Right cardiac atrium (tissue), 5 donors: ENCODE results near the gene PNLIPRP2. TPM values are rescaled to one million over a fixed set of nuclear protein-coding genes. Genes with fewer than 3 reads are reported as not detected.

Experiments used
- ATAC-seq, 2 donors: fragments of 200-7000 bp; cut with Tn5 transposase; one replicate each; pipeline versions ENCODE4 v1.8.0 to v1.9.1; 2020; ENCODE audit warnings: moderate library complexity in 2 of 2, mild to moderate bottlenecking in 1 of 2
- DNase-seq, 3 donors: peaks; one replicate each; pipeline ENCODE4 v3.0.0-alpha.2; 2020
- H3K27ac ChIP-seq: one replicate; pipeline ENCODE4 v1.5.1; 2013; ENCODE audit warnings: mild to moderate bottlenecking, low read length, control low read depth, moderate library complexity
- H3K27me3 ChIP-seq: one replicate; pipeline ENCODE4 v1.6.1; 2013; ENCODE audit not compliant: control insufficient read depth, insufficient read depth
- H3K4me1 ChIP-seq: one replicate; pipeline ENCODE4 v1.6.1; 2013; ENCODE audit warnings: low read length; ENCODE audit not compliant: control insufficient read depth, insufficient read depth
- H3K4me3 ChIP-seq: one replicate; pipeline ENCODE4 v1.5.1; 2013; ENCODE audit warnings: low read length, control low read depth
- H3K9me3 ChIP-seq: one replicate; pipeline ENCODE4 v1.6.1; 2013; ENCODE audit warnings: low read length; ENCODE audit not compliant: control insufficient read depth
- WGBS: extraction: QIAGEN DNeasy Blood & Tissue Kit; methylation state at CpG from one replicate; pipeline ENCODE4 v1.1.7; 2013; 5-methylcytosine and 5-hydroxymethylcytosine counted together
- intact Hi-C, 4 donors: fragments of 100-400 bp; cut with DNase I; formaldehyde crosslinking; loops; one replicate each; pipeline versions ENCODE4 v1.11.0 to v1.14.0; 2022 to 2023
- long read RNA-seq, 4 donors: library from polyadenylated mRNA; unstranded; transcript quantifications; one replicate each; pipeline ENCODE4 v2.0.0, GENCODE V29; 2020 to 2021
- polyA plus RNA-seq: library from polyadenylated mRNA; stranded (reverse); fragments of 200-250 nt; gene quantifications from one replicate; pipeline ENCODE4 v1.2.3, GENCODE V29; 2013
- total RNA-seq, 4 donors: library from RNA; stranded (reverse); fragmentation: NEBNext Ultra II Directional; extraction: Animal tissue kit (Norgen Biotek cat#: 25700); gene quantifications; one replicate each; pipeline ENCODE4 v1.2.1, GENCODE V29; 2021
- donor health status: healthy with polysubstance abuse.
- donor health status: DM: no; HTN: yes; CAD: no.
- donor health status: DM: no; HTN: no; CAD: no.
- donor health status: DM: no; HTN: yes; CAD: no; lungs with severe emphysema.
- donor health status: DM: yes; HTN: yes; CAD: no.

Gene PNLIPRP2
- total RNA-seq = not detected
- not detected for polyA plus RNA-seq
- long read RNA-seq, donor 1 = 0 reads
- long read RNA-seq, donor 2 = 0 reads
- long read RNA-seq, donor 3, partial matches to known transcripts = 0 of 1 reads
- long read RNA-seq, donor 3, other reads (novel, unspliced or antisense) = 0 of 1 reads
- long read RNA-seq, donor 4 = 0 reads

DNA sequence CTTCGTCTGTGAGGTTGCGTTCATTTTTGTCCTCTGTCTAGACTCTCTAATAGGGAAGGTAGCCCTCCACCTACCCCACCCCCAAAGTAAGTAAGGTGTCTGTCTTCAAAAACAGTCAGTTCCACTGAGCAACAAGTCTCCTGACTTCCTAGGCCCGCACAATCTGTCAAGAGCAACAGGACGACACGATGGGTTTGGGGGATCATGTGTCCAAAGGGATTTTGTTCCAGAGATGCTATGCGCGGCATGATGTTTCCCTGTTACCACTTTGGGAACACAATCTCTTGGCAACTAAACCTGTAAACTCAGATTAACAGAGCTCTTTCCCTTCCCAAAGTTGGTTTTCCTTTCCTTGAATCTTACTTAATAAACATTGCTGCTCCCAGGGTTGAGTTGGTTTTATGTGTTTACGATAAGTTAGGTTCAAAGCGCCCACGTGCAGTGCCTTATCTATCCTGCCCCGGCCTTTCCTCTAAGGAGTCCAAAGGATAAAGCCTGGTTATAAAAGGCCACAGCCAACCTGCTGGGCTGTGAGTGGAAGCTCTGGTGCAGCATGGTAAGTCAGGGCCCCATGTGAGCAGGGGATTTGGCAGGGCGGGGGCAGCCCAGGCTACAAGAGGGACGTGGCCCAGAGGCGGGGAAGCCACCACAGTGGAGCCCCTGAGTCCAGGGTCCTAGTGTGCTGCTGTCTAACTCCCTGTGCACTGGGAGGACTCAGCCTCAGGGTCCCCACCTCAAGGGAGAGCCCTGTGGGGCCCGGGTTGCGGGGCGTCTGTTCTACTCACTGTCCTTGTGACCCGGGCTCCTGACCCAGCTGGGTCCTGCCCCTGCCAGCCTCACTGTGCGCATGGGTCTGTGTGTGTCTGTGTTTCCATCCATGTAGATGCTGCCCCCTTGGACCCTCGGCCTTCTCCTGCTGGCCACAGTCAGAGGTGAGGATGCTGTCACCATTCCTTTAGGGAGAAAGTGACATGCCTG, at the start of gene PNLIPRP2:
Gene PNLIPRP2 (plus strand): TSS at position 531 of the 978 bp plus-strand sequence.
- Histone ChIP-seq H3K9me3 (no peaks in the 10 kb centered on the region), H3K4me3 (no peak within 1 kb of the TSS), H3K27me3 (no peaks in the 10 kb centered on the region), H3K4me1 (no peaks in the 10 kb centered on the region), H3K27ac (no peak within 1 kb of the TSS)
- intact Hi-C loops = no loop called here
- WGBS = 69% methylated on average over 20 of the region's 20 CpGs
- DNase-seq (peak in 1 of 3 donors; percentile 41), ATAC-seq (peak in 1 of 2 donors; percentile 29)

DNA sequence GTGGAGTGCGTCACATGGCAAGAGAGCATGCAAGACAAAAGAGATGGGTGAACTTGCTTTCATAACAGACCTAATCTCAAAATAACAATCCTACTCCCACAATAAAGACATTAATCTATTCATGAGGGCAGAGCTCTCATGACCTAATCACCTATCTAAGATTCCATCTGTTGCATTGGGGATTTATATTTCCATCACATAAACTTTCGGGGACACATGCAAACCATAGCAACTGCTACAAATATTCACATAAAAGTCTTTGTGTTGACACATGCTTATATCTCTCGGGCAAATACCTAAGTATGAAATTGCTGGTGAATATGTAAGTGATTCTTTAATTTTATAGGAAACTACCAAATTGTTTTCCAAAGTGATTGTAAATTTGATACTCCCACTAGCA, 46.0 kb upstream of the PNLIPRP2 start:
- Histone ChIP-seq H3K4me3 (no peak overlapping the region), H3K4me1 (no peaks in the 10 kb centered on the region), H3K9me3 (no peaks in the 10 kb centered on the region), H3K27ac (no peak overlapping the region), H3K27me3 (no peaks in the 10 kb centered on the region)
- 81% methylated on average over 3 of the region's 3 CpGs for WGBS
- DNase-seq = no peak
- intact Hi-C loops = no loop called here
- ATAC-seq = no peak

DNA sequence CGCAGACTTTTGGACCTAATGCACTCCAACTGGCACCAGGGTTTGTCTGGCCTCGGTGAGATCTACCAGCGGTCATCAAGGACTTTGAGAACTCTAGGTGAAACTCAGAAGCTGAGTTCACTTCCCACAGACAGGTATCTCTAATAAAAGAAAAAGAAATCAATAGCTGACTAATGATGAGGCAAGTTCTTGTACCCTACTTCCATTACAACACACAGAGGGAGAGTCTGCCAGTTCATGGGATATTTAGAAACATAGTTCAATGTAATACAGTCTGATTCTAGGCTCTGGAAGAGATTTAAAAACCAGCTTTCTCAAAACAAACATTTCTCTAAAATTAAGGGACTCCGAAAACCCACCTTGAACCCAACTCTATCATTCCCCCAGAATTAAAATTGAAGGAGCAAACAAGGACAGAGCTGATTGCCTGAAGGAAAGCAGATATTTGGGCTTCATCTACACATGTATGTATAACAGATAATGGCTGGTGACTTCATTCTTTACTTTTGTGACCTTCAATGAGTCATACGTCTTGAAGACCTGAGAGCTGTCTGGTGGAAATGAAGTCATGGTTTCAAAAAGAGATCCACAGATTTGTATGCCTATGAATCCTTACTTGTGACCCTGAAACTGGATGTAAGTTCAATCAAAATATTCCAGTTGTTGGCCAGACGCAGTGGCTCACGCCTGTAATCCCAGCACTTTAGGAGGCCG, 32.7 kb upstream of the PNLIPRP2 start:
- DNase-seq (no peak), ATAC-seq (no peak)
- Histone ChIP-seq H3K4me1 (no peaks in the 10 kb centered on the region), H3K27me3 (no peaks in the 10 kb centered on the region), H3K4me3 (no peak overlapping the region), H3K9me3 (no peaks in the 10 kb centered on the region), H3K27ac (no peak overlapping the region)
- WGBS = 81% methylated on average over 8 of the region's 8 CpGs
- intact Hi-C loops = no loop called here

DNA sequence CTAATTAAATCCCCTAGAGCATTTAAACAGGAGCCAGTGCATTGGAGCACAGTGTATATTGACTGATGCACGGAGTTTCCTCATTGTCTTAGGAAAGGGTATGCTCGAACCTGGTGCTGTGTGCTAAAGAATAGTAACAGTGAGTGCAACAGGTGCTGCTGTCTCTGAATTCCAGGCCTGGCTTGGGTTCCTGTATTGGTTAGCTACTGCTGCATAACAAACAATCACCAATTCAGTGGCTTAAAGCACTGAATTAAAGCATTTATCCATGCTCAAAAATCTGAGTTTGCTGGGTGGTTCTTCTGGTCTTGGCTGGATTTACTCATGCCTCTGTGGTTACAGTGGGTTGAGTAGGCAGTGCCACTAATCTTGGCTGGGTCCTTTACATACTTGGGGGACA, 31.8 kb upstream of the PNLIPRP2 start:
- 84% methylated on average over 2 of the region's 2 CpGs for WGBS
- Histone ChIP-seq H3K4me3 (no peak overlapping the region), H3K9me3 (no peaks in the 10 kb centered on the region), H3K27me3 (no peaks in the 10 kb centered on the region), H3K27ac (no peak overlapping the region), H3K4me1 (no peaks in the 10 kb centered on the region)
- intact Hi-C loops = no loop called here
- DNase-seq (no peak), ATAC-seq (no peak)

DNA sequence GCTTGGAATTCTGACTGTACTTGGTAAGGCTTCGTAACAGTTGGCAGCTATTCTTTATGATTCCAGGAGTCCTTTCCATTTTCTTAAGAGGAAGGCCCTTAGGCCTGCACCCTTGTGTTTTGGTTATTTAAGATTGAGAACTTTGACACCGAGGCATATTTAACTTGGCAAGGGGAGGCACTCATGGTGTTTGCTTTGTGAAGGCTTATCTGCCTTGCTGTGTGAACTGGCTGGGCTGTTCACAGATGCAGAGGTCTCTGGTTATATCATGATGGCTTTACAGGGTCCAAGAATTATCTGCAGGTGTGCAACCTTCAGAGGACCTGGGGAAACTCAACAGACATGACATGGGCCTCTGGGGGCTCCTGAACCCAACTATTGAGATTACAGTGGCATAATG, 30.8 kb upstream of the PNLIPRP2 start:
- intact Hi-C loops = no loop called here

DNA sequence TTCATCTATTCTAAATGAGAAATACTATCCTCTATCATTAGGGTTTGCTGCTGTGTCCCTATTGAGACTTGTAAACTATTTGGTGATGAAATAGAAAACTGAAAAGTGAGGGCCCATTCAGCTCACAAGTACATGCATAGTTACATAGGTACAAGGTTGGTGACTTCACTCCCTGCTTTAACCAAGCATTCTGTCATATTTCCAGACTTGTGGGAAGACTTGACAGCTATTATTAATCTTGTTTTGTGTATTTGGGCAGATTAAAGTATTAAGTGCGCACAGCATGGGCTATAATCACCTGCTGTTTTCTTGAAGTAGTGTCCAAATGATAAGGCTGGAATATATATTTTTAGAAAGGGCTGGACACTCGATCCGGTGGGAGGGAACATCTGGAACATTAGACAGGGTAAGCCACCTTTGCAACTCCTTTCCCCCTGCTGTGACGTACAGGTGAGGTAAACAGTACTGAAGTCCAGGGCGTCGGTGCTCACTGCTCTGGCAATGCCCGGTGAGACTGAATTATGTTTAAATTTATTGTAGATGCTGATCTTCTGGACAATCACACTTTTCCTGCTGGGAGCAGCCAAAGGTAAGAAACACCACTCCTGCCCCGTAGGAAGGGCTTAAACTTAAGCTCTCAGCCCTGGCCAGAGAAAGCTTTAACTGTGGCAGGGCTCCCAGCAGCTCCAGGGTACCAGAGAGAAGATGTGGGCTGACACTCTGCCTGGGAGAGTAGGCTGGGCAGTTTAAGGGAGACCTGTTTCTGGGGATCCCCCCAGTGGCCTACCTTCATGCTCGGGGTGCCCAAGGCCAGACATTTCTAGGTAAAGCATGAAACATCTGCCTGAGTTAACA, 29.9 kb upstream of the PNLIPRP2 start, which contains the start of gene PNLIPRP1:
Gene PNLIPRP1 (plus strand): TSS at position 370 of the 855 bp plus-strand sequence. CDS start 171 bp downstream, at position 541.
- no peaks in the 10 kb centered on the region for H3K4me1 ChIP-seq
- intact Hi-C loops = no loop called here
- DNase-seq = no peak
- ATAC-seq = no peak
- 70% methylated on average over 9 of the region's 9 CpGs for WGBS
- no peak within 1 kb of the TSS for H3K4me3 ChIP-seq
- no peaks in the 10 kb centered on the region for H3K27me3 ChIP-seq
- H3K27ac ChIP-seq = no peak within 1 kb of the TSS
- H3K9me3 ChIP-seq = no peaks in the 10 kb centered on the region

More for the DNA sequence above, 30.8 kb upstream of the PNLIPRP2 start:
- H3K27ac ChIP-seq = no peak overlapping the region
- H3K4me3 ChIP-seq = no peak overlapping the region
- no peaks in the 10 kb centered on the region for H3K27me3 ChIP-seq
- H3K4me1 ChIP-seq = no peaks in the 10 kb centered on the region
- WGBS = 59% methylated on average over 2 of the region's 2 CpGs
- ATAC-seq (no peak), DNase-seq (no peak)
- H3K9me3 ChIP-seq = no peaks in the 10 kb centered on the region

DNA sequence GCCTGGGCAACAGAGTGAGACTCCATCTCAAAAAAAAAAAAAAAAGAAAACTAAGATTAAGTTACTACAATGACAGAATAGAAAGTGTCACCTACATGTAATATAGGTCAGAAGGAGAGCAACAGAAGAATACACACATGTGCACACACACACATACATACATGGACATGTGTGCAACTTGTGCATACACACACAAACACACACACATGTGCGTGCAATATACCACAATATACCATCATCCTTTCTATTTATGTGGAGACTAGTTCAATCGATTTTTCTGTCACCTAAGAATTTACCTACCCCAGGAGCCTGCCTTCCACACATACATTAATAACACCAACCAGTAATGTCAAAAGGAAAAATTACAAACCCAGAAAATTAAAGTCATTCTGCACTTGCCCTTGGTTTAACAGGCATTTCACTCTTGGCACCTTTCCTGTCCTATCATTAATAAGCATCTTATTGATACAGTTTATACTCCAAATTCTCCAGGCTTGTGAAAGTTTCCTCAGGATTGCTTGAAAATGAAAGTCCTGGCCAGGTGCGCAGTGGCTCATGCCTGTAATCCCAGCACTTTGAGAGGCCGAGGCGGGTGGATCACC, 27.5 kb upstream of the PNLIPRP2 start:
- Histone ChIP-seq H3K27ac (no peak overlapping the region), H3K27me3 (no peaks in the 10 kb centered on the region), H3K9me3 (no peaks in the 10 kb centered on the region), H3K4me3 (no peak overlapping the region), H3K4me1 (no peaks in the 10 kb centered on the region)
- 89% methylated on average over 5 of the region's 5 CpGs for WGBS
- intact Hi-C loops = no loop called here
- DNase-seq (no peak), ATAC-seq (no peak)

DNA sequence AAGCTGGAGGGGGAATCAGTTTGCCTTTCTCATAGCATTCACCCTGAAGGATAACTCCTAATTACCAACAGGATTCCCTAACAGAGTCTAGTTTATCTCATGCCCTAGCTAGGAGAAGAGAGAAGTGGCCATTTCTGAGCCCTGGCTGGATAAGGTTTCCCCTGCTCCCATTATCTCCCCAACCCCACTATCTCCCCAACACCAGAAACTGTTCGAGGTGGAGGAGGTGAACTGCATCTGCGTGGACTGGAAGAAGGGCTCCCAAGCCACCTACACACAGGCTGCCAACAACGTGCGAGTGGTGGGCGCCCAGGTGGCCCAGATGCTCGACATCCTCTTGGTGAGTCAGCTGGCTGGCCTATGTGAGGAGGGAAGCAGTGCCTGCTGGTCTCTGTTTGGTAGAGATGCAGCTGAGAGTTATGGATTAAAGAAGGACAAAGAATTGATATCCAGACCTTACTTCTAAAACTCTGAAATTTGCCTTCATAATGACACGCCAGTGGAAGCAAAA, 26.2 kb upstream of the PNLIPRP2 start:
- intact Hi-C loops = no loop called here
- no peak overlapping the region for H3K4me3 ChIP-seq
- H3K27ac ChIP-seq = no peak overlapping the region
- ATAC-seq = no peak
- 66% methylated on average over 7 of the region's 7 CpGs for WGBS
- no peak for DNase-seq
- no peaks in the 10 kb centered on the region for H3K4me1 ChIP-seq
- H3K9me3 ChIP-seq = no peaks in the 10 kb centered on the region
- no peaks in the 10 kb centered on the region for H3K27me3 ChIP-seq

DNA sequence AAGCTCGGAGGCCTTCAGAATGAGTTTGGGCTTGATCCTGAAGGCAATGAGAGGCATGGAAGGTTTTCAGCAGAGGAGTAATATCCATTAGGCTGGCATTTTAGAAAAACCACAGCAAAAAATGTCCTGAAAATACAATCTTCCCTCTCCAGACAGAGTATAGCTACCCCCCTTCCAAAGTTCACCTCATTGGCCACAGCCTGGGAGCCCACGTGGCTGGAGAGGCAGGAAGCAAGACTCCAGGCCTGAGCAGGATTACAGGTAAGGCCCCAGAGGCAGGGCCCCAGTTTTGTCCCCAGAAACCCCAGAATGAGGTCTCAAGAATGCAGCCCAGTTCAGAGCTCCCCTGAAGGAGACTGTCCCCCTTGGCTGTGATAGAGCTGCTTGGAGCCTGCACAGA, 24.7 kb upstream of the PNLIPRP2 start:
- 79% methylated on average over 2 of the region's 2 CpGs for WGBS
- no peaks in the 10 kb centered on the region for H3K27me3 ChIP-seq
- ATAC-seq = no peak
- intact Hi-C loops = no loop called here
- H3K9me3 ChIP-seq = no peaks in the 10 kb centered on the region
- H3K4me1 ChIP-seq = no peaks in the 10 kb centered on the region
- no peak overlapping the region for H3K4me3 ChIP-seq
- DNase-seq = no peak
- no peak overlapping the region for H3K27ac ChIP-seq

DNA sequence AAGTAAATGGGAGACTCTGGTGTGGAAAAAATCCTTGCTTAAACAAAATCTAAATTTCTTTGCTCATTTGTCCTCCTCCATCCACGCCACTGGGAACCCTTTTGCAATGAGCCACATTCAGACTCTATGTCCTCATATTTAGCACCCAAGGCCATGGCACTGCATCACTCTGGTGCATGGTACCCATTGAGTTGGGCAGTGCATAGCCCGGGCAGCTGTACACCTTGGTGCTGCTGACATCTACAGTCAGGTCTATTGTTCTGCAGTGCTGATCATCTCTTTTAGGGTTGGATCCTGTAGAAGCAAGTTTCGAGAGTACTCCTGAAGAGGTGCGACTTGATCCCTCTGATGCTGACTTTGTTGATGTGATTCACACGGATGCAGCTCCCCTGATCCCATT, 23.2 kb upstream of the PNLIPRP2 start:
- no peaks in the 10 kb centered on the region for H3K9me3 ChIP-seq
- 82% methylated on average over 5 of the region's 5 CpGs for WGBS

More for the DNA sequence above, 23.2 kb upstream of the PNLIPRP2 start:
- intact Hi-C loops = no loop called here
- no peak for DNase-seq
- Histone ChIP-seq H3K4me3 (no peak overlapping the region), H3K27me3 (no peaks in the 10 kb centered on the region), H3K4me1 (no peaks in the 10 kb centered on the region), H3K27ac (no peak overlapping the region)
- no peak for ATAC-seq
